Measurements from ENCODE around the gene PGA4. TPM values are rescaled to one million over a fixed set of nuclear protein-coding genes. Genes with fewer than 3 reads are reported as not detected.
"Not testable (repeated sequence)": the region's sequence is repeated elsewhere in the genome, so short reads cannot be mapped to it uniquely, and the experiment has no call there.

The PGA4 gene
- total and polyA plus RNA-seq, 2 of the 8 experiments (the other 6 are each of a cell fraction or from before 2014, with no cell fraction given), result 1.3 TPM; not detected in 1

GRCh38 chr11:61204502-61205059 lies 17.6 kb upstream of the PGA4 start:
- H3K18ac ChIP-seq (ENCODE audit: extremely low read depth, low read length); H3K9me3 ChIP-seq (ENCODE audit: insufficient read depth in 2 of 2, low read depth in 1 of 2, low read length in 1 of 2); H3K79me1 ChIP-seq (ENCODE audit: low read depth, low read length); CTCF ChIA-PET (ENCODE audit: partially characterized antibody); H3K27me3 ChIP-seq (replicated peaks in 1 of 4; ENCODE audit: control insufficient read depth in 3 of 4, extremely low read depth in 1 of 4, insufficient read depth in 3 of 4, low read length in 3 of 4); H3K4me3 ChIP-seq (ENCODE audit: extremely low read depth in 1 of 4, insufficient read depth in 2 of 4, low read depth in 3 of 4, low read length in 4 of 4); DNase-seq (ENCODE audit: low read depth in 1 of 2, low spot score in 2 of 2); H2BK15ac ChIP-seq (ENCODE audit: low read length); POLR2A ChIA-PET (ENCODE audit: partially characterized antibody); H3K4ac ChIP-seq (replicated peaks; ENCODE audit: insufficient read length, low read depth, low read length); FAIRE-seq; H2BK5ac ChIP-seq (ENCODE audit: low read depth, low read length); H3K4me1 ChIP-seq (replicated peaks in 1 of 4; ENCODE audit: control insufficient read depth in 3 of 4, insufficient read depth in 4 of 4, low read length in 3 of 4); H2AFZ ChIP-seq (ENCODE audit: low read length); H3K4me2 ChIP-seq (ENCODE audit: insufficient read depth in 1 of 2, low read depth in 2 of 2, low read length in 2 of 2); H3K9ac ChIP-seq (replicated peaks in 1 of 4; ENCODE audit: extremely low read depth in 1 of 4, low read depth in 3 of 4, low read length in 3 of 4); H4K20me1 ChIP-seq (replicated peaks in 1 of 2; ENCODE audit: control insufficient read depth in 1 of 2, insufficient read depth in 2 of 2, low read length in 2 of 2); H4K5ac ChIP-seq (ENCODE audit: insufficient read length, low read depth, low read length); H3K56ac ChIP-seq (replicated peaks; ENCODE audit: insufficient read length, low read depth, low read length); H2BK12ac ChIP-seq (ENCODE audit: low read depth, low read length); H3K23ac ChIP-seq (ENCODE audit: insufficient read length); H3K23me2 ChIP-seq (ENCODE audit: low read depth, low read length); H2BK120ac ChIP-seq (replicated peaks; ENCODE audit: low read depth, low read length); H3K14ac ChIP-seq (ENCODE audit: insufficient read length); H2BK20ac ChIP-seq (ENCODE audit: low read length); H4K91ac ChIP-seq (replicated peaks; ENCODE audit: insufficient read length, low read length); H3K79me2 ChIP-seq (ENCODE audit: control insufficient read depth in 1 of 2, insufficient read depth in 2 of 2, low read length in 2 of 2); H3K27ac ChIP-seq (ENCODE audit: low read depth, low read length); H3K36me3 ChIP-seq (ENCODE audit: control insufficient read depth in 2 of 4, insufficient read depth in 4 of 4, low read length in 3 of 4); H2AK5ac ChIP-seq (ENCODE audit: low read depth, low read length): not testable (repeated sequence)
- 0 out of 2 replicates have a peak overlapping the region, but pooled peaks have one; percentile 51 for H4K8ac ChIP-seq (ENCODE audit: extremely low read depth, insufficient read depth, low read length)
- WGBS, 2 experiments (ENCODE audit: extremely low coverage in 1 of 2, insufficient coverage in 1 of 2, insufficient read length in 1 of 2, insufficient replicate concordance in 2 of 2, low coverage in 1 of 2, low lambda C conversion rate in 2 of 2, missing lambda C conversion rate in 1 of 2), result 87% methylated on average over 14 of the region's 14 CpGs; no CpG with 5 or more reads in 1 of the 2 experiments

GRCh38 chr11:61207636-61208310 lies 14.4 kb upstream of the PGA4 start:
- no CpG with 5 or more reads among the region's 9 CpGs for WGBS, 2 experiments (ENCODE audit: extremely low coverage in 1 of 2, insufficient coverage in 1 of 2, insufficient read length in 1 of 2, insufficient replicate concordance in 2 of 2, low coverage in 1 of 2, low lambda C conversion rate in 2 of 2, missing lambda C conversion rate in 1 of 2)
- CTCF ChIA-PET (ENCODE audit: partially characterized antibody); H3K18ac ChIP-seq (ENCODE audit: extremely low read depth, low read length); POLR2A ChIA-PET (ENCODE audit: partially characterized antibody); H3K36me3 ChIP-seq (ENCODE audit: control insufficient read depth in 2 of 4, insufficient read depth in 4 of 4, low read length in 3 of 4); H2BK120ac ChIP-seq (replicated peaks; ENCODE audit: low read depth, low read length); H3K4ac ChIP-seq (replicated peaks; ENCODE audit: insufficient read length, low read depth, low read length); H4K91ac ChIP-seq (replicated peaks; ENCODE audit: insufficient read length, low read length); H3K79me2 ChIP-seq (ENCODE audit: control insufficient read depth in 1 of 2, insufficient read depth in 2 of 2, low read length in 2 of 2); H2AFZ ChIP-seq (ENCODE audit: low read length); H3K9ac ChIP-seq (replicated peaks in 1 of 4; ENCODE audit: extremely low read depth in 1 of 4, low read depth in 3 of 4, low read length in 3 of 4); H4K8ac ChIP-seq (ENCODE audit: extremely low read depth, insufficient read depth, low read length); H2BK15ac ChIP-seq (ENCODE audit: low read length); H2BK5ac ChIP-seq (ENCODE audit: low read depth, low read length); H3K56ac ChIP-seq (replicated peaks; ENCODE audit: insufficient read length, low read depth, low read length); H4K20me1 ChIP-seq (replicated peaks in 1 of 2; ENCODE audit: control insufficient read depth in 1 of 2, insufficient read depth in 2 of 2, low read length in 2 of 2); H3K79me1 ChIP-seq (ENCODE audit: low read depth, low read length); H3K27ac ChIP-seq (ENCODE audit: low read depth, low read length); H3K27me3 ChIP-seq (replicated peaks in 1 of 4; ENCODE audit: control insufficient read depth in 3 of 4, extremely low read depth in 1 of 4, insufficient read depth in 3 of 4, low read length in 3 of 4); DNase-seq (ENCODE audit: low read depth in 1 of 2, low spot score in 2 of 2); H3K4me3 ChIP-seq (ENCODE audit: extremely low read depth in 1 of 4, insufficient read depth in 2 of 4, low read depth in 3 of 4, low read length in 4 of 4); H4K5ac ChIP-seq (ENCODE audit: insufficient read length, low read depth, low read length); H3K9me3 ChIP-seq (ENCODE audit: insufficient read depth in 2 of 2, low read depth in 1 of 2, low read length in 1 of 2); H3K14ac ChIP-seq (ENCODE audit: insufficient read length); H3K4me2 ChIP-seq (ENCODE audit: insufficient read depth in 1 of 2, low read depth in 2 of 2, low read length in 2 of 2); H2AK5ac ChIP-seq (ENCODE audit: low read depth, low read length); H2BK12ac ChIP-seq (ENCODE audit: low read depth, low read length); H2BK20ac ChIP-seq (ENCODE audit: low read length); FAIRE-seq; H3K4me1 ChIP-seq (replicated peaks in 1 of 4; ENCODE audit: control insufficient read depth in 3 of 4, insufficient read depth in 4 of 4, low read length in 3 of 4); H3K23ac ChIP-seq (ENCODE audit: insufficient read length); H3K23me2 ChIP-seq (ENCODE audit: low read depth, low read length): not testable (repeated sequence)
